Heart left ventricle (tissue), 16 donors: Measurements from ENCODE around the gene MAGI2. TPM values are rescaled to one million over a fixed set of nuclear protein-coding genes. Genes with fewer than 3 reads are reported as not detected.
A peak's percentile ranks its signal among the peaks of the same experiment; 100 is the strongest.

Source experiments
- ATAC-seq, 4 donors: fragments of 200-7000 bp; cut with Tn5 transposase; one replicate each; pipeline ENCODE4 v1.9.1; 2020 to 2022; ENCODE audit warnings: moderate library complexity in 4 of 4, mild to moderate bottlenecking in 3 of 4, moderate number of reproducible peaks in 1 of 4
- DNase-seq, 5 donors: peaks; one replicate each; pipeline ENCODE4 v3.0.0-alpha.2; 2020
- H3K27ac ChIP-seq, 12 donors: fragments of 200-600 bp; sonication (generic) in 4 of 12; one replicate each; pipeline versions ENCODE4 v1.5.0 to v1.8.0; 2016 to 2022; ENCODE audit warnings: mild to moderate bottlenecking in 2 of 12
- H3K27me3 ChIP-seq, 9 donors: fragments of 200-600 bp; sonication (generic) in 2 of 9; one replicate each; pipeline versions ENCODE4 v1.5.1 to v1.8.0; 2016 to 2022; ENCODE audit warnings: mild to moderate bottlenecking in 3 of 9
- H3K36me3 ChIP-seq, 9 donors: fragments of 200-600 bp; sonication (generic) in 2 of 9; one replicate each; pipeline versions ENCODE4 v1.5.0 to v1.8.0; 2018 to 2022; ENCODE audit warnings: mild to moderate bottlenecking in 2 of 9
- H3K4me1 ChIP-seq, 12 donors: fragments of 200-600 bp; sonication (generic) in 4 of 12; one replicate each; pipeline versions ENCODE4 v1.5.0 to v1.8.0; 2016 to 2022; ENCODE audit warnings: mild to moderate bottlenecking in 3 of 12
- H3K4me3 ChIP-seq, 12 donors: fragments of 200-600 bp; sonication (generic) in 4 of 12; one replicate each; pipeline versions ENCODE4 v1.5.0 to v1.8.0; 2017 to 2022; ENCODE audit warnings: mild to moderate bottlenecking in 9 of 12, moderate library complexity in 4 of 12
- H3K9me3 ChIP-seq, 12 donors: fragments of 200-600 bp; sonication (generic) in 4 of 12; one replicate each; pipeline versions ENCODE4 v1.5.0 to v1.8.0; 2016 to 2022; ENCODE audit warnings: mild to moderate bottlenecking in 1 of 12
- CTCF ChIP-seq, 12 donors: fragments of 200-600 bp; sonication (generic) in 4 of 12; IDR thresholded peaks; one replicate each; pipeline versions ENCODE4 v1.5.0 to v1.8.0; 2018 to 2022; ENCODE audit warnings: antibody characterized with exemption in 12 of 12, mild to moderate bottlenecking in 5 of 12
- POLR2A ChIP-seq, 2 donors: fragments of 450-650 bp; IDR thresholded peaks; one replicate each; pipeline ENCODE4 v1.6.1; 2017; ENCODE audit warnings: antibody characterized with exemption in 2 of 2, mild to moderate bottlenecking in 2 of 2, moderate library complexity in 2 of 2
- WGBS, 4 donors: extraction: QIAGEN DNeasy Blood & Tissue Kit in 2 of 4; methylation state at CpG; one replicate each; pipeline versions ENCODE4 v1.1.5 to v1.1.7; 2013 to 2018; 5-methylcytosine and 5-hydroxymethylcytosine counted together
- intact Hi-C, 10 donors: fragments of 100-400 bp; cut with DNase I; formaldehyde crosslinking; loops; one replicate each; pipeline versions ENCODE4 v1.11.1 to v1.14.2; 2022
- polyA plus RNA-seq, 2 donors: library from polyadenylated mRNA; stranded (reverse); fragments of 200-250 nt; gene quantifications; one replicate each; pipeline ENCODE4 v1.2.3, GENCODE V29; 2013
- total RNA-seq, 9 donors: library from RNA; depleted of rRNA in 2 of 9; stranded (reverse); fragments of >200 nt in 2 of 9; fragmentation: NEBNext Ultra II Directional in 3 of 9; extraction: Animal tissue kit (Norgen Biotek cat#: 25700) in 3 of 9; gene quantifications; one replicate each; pipeline versions ENCODE4 v1.1.0 to v1.2.4, GENCODE V29; 2016 to 2023
- donor health status: ischemic (EF 13 %, LVEDD 7.1; RV severe dilation, severe dysfunction).
- donor health status: healthy with polysubstance abuse.
- donor health status: DM: no; HTN: yes; CAD: no.
- donor health status: DM: no; HTN: no; CAD: no.
- donor health status: ischemic (EF 25% LVEDD 6.9; RV normal size, moderate dysfunction).
- donor health status: ischemic (EF 25% LVEDD 5.7; RV mildly dilated, moderate dysfunction).
- donor health status: healthy.
- donor health status: DM: yes; HTN: yes; CAD: no.
- donor health status: ischemic (EF 35%, LVEDD 5.7; RV mildly dilated, moderate dysfunction).
- donor health status: nonischemic (EF 11% LVEDD 7.7; RV severe dilation, severe dysfunction).
- donor health status: DM: yes; HTN: yes; CAD: no.
- donor health status: PGD.
- donor health status: ischemic (EF 29% LVEDD 5.4; RV normal size, mild dysfunction).
- donor health status: nonischemic (EF 23%, LVEDD 6.1; RV moderate dilation, normal function).

MAGI2 gene
- total and polyA plus RNA-seq, 11 donors: 1.1 to 6.8 (median 3.8) TPM

- no peak overlapping the region for H3K4me3 ChIP-seq
- TF ChIP-seq CTCF (IDR thresholded peaks at IDR 0.05) (peak in 3 of 12 donors; percentile 20 to 28 (median 25)), POLR2A (IDR thresholded peaks at IDR 0.05) (no peak)
- H3K27me3 ChIP-seq: no peaks in the 10 kb centered on the region
- intact Hi-C loops: no loop called here
- peaks cover 0 to 4% (median 0%) of the 10 kb centered on the region in 12 donors for H3K4me1 ChIP-seq
- no peaks in the 10 kb centered on the region for H3K9me3 ChIP-seq
- H3K27ac ChIP-seq: no peak overlapping the region
- ATAC-seq (no peak), DNase-seq (no peak)
- 92 to 94% (median 93%) methylated on average over 5 of the region's 5 CpGs for WGBS, 4 donors
- no peaks in the 10 kb centered on the region for H3K36me3 ChIP-seq
Measured at GRCh38 chr7:79341902-79342301, 111.6 kb downstream of the MAGI2 start.

- H3K36me3 ChIP-seq: no peaks in the 10 kb centered on the region
- no peak overlapping the region for H3K27ac ChIP-seq
- no peaks in the 10 kb centered on the region for H3K27me3 ChIP-seq
- peaks cover 0 to 4% (median 0%) of the 10 kb centered on the region in 12 donors for H3K4me1 ChIP-seq
- H3K4me3 ChIP-seq: no peak overlapping the region
- ATAC-seq: no peak
- intact Hi-C loops: no loop called here
- DNase-seq: no peak
- no peak for TF ChIP-seq POLR2A (IDR thresholded peaks at IDR 0.05)
- TF ChIP-seq CTCF (IDR thresholded peaks at IDR 0.05): no peak
- no peaks in the 10 kb centered on the region for H3K9me3 ChIP-seq
Measured at GRCh38 chr7:79340212-79340611, 113.3 kb downstream of the MAGI2 start.

- Histone ChIP-seq H3K27ac (no peak overlapping the region), H3K36me3 (no peaks in the 10 kb centered on the region), H3K9me3 (no peaks in the 10 kb centered on the region), H3K4me3 (no peak overlapping the region), H3K27me3 (no peaks in the 10 kb centered on the region), H3K4me1 (peaks cover 0 to 4% (median 0%) of the 10 kb centered on the region in 12 donors)
- intact Hi-C loops: loop anchor here in 1 of 10 donors (10.0 kb wide), 1 partner anchor 115 kb away; the partner anchor contains the start of gene MAGI2
- DNase-seq (no peak), ATAC-seq (no peak)
- TF ChIP-seq POLR2A (IDR thresholded peaks at IDR 0.05) (no peak), CTCF (IDR thresholded peaks at IDR 0.05) (no peak)
- 85 to 92% (median 90%) methylated on average over 4 of the region's 4 CpGs for WGBS, 4 donors
Measured at GRCh38 chr7:79339208-79339925, 114.1 kb downstream of the MAGI2 start.

- no peaks in the 10 kb centered on the region for H3K9me3 ChIP-seq
- 35 to 41% (median 36%) methylated on average over 5 of the region's 5 CpGs for WGBS, 4 donors
- no peaks in the 10 kb centered on the region for H3K27me3 ChIP-seq
- no peaks in the 10 kb centered on the region for H3K36me3 ChIP-seq
- TF ChIP-seq CTCF (IDR thresholded peaks at IDR 0.05) (no peak), POLR2A (IDR thresholded peaks at IDR 0.05) (no peak)
- intact Hi-C loops: loop anchor here in 1 of 10 donors (10.0 kb wide), 1 partner anchor 117 kb away; the partner anchor contains the start of gene MAGI2
- ATAC-seq: peak in 3 of 4 donors; percentile 36 to 68 (median 59)
- peak in 1 of 5 donors; percentile 13 for DNase-seq
- no peak overlapping the region for H3K27ac ChIP-seq
- peak overlapping the region in 4 of 12 donors; percentile 13 to 30 (median 20) for H3K4me3 ChIP-seq
- peaks cover 0 to 4% (median 0%) of the 10 kb centered on the region in 12 donors for H3K4me1 ChIP-seq
Measured at GRCh38 chr7:79337717-79338116, 115.8 kb downstream of the MAGI2 start.
